GM18499 (cell line): ENCODE results near the gene MYRF.

ENCODE experiments used
- ATAC-seq: cut with Tn5 transposase; IDR thresholded peaks from one replicate; pipeline ENCODE4 v1.9.1; 2021; ENCODE audit warnings: moderate number of reproducible peaks; ENCODE audit not compliant: insufficient read depth, unreplicated experiment

The MYRF gene

GRCh38 chr11:61756147-61756451 is 3.7 kb downstream of the MYRF start:
- no peak for ATAC-seq

- no peak for ATAC-seq
Observed at GRCh38 chr11:61756452-61757212, 4.2 kb downstream of the MYRF start.

DNA sequence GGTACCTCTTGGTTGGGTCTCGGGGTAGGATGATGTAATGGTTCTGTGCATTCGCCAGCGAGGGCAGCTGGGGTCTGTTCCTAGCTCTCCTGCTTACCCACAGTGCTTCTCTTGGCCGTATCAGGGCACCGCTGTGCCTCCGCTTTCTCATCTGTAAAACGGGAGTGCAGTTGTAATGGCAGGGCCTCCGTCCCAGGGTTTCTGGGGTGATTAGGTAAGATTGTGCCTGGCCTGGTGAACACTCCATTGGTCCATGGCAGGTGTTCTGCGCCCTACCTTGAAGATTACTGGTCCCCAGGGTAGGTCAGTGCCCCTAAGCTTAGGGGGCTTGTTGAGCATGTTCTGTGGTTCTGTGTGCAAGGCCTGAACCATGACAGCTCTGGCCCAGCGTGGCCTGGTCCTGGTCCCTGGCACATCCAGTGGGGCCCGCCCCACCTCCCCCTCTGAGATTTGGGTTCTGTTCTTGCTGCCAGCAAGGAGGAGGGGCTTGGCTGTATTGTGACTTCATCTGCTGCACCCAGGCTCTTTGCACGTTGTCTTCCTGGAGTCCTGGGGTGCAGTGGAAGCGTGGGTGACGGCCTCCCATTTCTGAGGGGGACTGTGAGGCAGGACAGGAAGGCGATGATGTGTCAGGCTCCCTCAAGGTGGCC is 4.9 kb downstream of the MYRF start:
- no peak for ATAC-seq

- no peak for ATAC-seq
Observed at GRCh38 chr11:61760946-61761345, 8.5 kb downstream of the MYRF start.

DNA sequence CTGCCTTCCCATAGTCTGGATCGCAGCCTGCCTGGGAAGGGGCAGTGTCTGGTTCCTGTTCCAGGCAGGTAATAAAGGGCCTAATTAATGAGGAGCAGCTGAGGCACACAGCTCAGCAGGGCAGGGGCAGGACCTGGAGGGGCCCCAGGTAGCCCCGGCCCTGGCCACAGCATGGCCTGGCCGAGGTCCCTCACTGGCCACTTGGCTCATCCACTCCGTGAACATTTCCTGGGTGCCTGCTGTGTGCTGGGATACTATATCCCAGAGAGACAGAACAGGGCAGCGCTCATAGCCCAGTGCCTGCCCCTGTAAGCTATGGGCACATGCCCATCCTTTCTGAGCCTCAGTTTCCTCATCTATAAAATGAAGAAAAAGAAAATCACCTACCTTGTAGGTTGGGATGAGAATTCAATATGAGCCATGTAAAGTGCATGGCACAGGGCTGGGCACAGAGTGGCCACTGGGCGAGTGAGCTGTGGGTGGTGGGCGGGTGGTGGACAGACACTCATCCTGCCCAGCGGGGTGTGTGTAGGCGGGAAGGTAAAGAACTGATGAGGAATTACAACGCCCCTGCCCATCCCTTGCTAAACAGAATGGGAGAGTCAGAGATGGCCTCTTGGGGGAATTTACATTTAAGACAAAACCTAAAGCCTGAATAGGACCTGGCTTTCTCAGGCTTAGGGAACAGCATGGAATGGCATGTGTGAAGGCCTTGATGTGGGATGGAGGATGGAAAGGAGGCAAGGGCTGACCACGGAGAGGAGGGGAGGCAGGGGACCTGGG is 9.2 kb downstream of the MYRF start:
- no peak for ATAC-seq

- ATAC-seq: no peak
Observed at GRCh38 chr11:61762223-61762615, 9.8 kb downstream of the MYRF start.

DNA sequence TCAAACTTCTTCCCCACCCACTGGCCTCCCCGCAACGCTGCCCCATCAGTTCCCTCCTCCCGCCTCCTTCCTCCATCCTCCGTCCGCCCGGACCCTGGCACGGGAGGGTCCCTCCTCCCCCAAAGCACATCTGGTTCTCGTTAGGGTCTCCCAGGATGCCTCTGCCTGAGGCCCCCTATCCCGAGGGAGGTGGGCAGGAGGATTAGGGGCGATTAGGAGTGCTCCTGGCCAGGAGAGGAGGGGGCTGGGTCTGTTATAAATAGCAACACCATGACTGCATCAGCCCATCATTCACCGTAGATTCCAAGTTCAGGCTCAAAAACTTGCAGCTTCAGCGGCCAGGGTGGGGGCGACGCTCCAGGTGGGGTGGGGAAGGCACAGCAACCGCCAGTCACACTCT is 10.4 kb downstream of the MYRF start:
- no peak for ATAC-seq

GRCh38 chr11:61763930-61764605 is 11.6 kb downstream of the MYRF start:
- no peak for ATAC-seq

DNA sequence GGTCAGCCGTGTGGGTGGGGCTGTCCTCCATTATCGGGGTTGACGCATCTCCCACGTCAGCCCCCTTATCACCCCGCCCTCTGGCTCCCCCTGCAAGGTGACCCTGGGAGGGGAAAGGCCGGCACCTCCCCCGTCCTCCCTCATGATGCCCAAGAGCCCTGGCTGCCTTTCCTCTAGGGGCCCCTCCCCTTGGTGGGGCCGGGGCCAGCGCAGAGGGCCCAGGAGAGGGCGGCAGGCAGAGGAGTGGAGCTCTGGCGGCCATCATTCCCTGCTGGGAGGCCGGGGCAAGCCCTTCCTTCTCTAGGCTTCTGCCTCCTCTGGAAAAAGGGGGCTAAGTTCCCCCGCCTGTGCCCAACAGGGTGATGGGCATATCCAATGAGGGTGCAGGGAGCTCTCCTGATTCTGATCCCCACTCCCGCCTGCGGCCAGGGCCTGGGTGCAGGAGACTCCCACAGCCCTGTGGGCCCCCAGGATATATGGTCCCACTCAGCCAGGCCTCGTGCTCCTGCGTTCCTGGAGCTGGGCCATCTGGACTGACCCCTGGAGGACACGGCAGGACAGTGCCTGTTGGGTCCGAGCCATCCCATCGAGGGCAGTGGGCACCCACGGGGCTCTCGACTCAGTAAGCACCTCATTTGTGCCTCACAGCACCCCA is 12.3 kb downstream of the MYRF start:
- ATAC-seq: no peak

GRCh38 chr11:61765550-61766253 is 13.3 kb downstream of the MYRF start:
- ATAC-seq: no peak

GRCh38 chr11:61766353-61766841 is 14.0 kb downstream of the MYRF start:
- no peak for ATAC-seq

DNA sequence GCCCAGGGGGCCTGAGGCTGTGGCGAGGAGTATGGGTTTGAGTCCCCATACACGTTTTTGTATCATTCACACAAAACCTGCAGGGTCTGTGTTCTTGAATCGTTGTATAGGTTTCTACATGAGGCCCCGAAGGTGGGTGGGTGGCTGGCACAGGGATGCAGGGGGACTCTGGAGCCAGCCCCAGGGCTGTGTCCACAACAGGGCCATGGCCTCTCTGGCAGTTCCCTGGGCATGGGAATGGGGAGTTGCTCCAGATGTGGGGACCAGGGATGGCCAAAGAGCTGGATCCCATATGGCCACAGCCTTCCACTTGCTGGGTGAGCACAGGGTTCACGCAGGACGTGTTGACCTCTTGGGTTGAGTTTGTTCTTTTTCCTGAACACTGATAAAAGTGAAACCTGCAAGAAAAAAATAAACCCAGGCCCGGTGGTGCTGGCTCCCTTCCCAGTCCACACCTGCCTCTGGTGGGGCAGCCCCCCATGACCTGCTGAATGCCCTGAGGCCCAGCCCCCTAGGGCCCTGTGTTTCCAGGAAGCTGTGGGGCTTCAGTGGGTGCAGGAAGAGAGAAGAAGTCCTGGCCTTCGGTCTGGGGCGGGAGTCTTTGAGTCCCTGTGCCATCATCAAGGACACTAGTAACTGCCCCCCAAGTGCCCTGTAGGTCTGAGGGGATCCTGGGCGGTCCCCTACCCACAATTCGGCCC is 16.1 kb downstream of the MYRF start:
- ATAC-seq: no peak

DNA sequence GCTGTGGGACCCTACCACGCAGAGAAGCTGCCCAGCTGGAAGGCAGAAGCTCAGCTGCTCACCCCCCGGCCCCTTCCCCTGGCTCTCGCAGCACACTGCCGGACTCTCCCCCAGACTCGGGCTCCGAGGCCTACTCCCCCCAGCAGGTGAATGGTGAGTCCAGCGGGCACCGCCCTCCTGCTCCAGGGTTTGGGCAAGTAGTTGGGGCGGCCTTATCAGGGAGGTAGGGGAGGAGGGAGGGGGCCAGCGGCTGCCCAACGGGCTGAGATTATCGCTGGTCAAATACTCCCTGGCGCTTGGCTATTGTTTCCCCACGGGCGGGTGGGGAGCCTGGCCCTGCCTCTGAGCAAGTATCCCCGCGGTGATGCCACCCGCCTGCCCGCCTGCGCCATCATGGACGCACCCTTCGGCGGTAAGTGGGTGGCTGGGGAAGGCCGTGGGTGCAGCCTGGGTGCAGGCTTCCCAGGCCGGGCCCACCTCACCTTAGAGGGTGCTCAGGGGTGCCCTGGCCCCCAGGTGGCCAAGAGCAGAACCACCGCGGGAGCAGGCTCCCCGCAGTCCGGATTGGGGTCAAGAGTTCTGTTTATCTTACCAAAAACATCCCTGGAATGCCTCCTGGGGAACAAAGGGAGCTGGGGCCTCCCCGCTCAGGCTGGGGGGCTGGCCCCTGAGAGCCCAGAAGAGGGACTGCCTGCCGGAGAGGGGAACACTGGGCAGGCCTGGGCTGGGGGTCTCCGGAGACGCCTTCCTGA is 16.9 kb downstream of the MYRF start:
- ATAC-seq: no peak

DNA sequence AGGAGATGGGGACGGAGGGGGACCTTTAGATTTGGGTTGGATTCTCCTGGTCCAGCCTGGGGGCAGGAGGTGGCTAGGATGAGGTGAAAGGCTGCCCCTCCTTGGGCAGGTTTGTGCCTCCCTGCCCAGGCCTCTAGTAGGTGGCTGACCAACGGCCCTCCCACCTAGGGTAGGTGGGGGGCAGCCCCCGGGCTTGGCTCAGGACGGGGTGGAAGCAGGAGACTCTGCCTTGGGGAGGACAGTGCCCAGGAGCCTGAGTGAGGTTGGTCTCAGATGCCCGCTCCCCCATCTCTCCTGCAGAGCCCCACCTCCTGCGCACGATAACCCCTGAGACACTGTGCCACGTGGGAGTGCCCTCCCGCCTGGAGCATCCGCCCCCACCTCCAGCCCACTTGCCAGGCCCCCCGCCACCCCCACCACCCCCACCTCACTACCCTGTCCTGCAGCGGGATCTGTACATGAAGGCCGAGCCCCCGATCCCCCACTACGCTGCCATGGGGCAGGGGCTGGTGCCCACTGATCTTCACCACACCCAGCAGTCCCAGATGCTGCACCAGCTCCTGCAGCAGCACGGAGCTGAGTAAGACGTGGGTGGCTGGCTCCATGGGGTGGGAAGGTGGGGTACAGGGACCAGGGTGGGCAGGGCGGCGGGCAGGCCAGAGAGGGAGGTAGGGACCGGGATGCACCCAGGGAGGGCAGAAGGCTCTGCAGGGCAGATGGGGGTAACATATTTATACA is 17.7 kb downstream of the MYRF start:
- no peak for ATAC-seq

- no peak for ATAC-seq
Observed at GRCh38 chr11:61771195-61771894, 18.9 kb downstream of the MYRF start.

DNA sequence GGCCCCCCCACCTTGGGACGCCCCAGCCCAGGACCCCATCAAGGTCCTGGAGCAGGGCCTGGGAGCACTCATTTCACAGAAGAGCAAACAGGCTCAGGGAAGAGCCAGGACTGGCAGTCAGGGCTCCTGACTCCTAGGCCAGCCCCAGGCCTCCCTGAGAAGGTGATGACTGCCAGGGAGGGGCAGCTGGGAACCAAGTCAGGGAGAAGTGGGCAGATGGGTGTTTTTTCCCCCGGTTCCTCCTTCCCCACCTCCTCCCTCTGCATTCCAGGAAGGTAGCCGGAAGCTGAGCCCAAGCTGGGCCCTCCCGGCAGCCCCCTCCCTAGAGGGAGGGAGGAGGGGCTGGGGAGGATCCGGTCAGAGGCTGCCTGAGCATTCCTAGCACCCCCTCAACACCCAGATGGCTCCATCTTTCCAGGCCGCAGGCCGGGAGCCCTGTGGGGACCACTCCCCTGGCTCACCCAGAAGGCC is 19.6 kb downstream of the MYRF start:
- ATAC-seq: no peak

- no peak for ATAC-seq
Observed at GRCh38 chr11:61773356-61773755, 20.9 kb downstream of the MYRF start.
